ENCODE results near the gene TTLL7.
A peak's percentile ranks its signal among the peaks of the same experiment; 100 is the strongest.

The TTLL7 gene

GRCh38 chr1:83998498-83999315 is at the start of gene TTLL7:
Gene TTLL7 (minus strand): TSS chr1:83999132. CDS start chr1:83952211, 46,921 bp downstream.
- DNase-seq, result peak; percentile 86

- DNase-seq, result no peak
Measured at GRCh38 chr1:84042461-84042860, 43.5 kb upstream of the TTLL7 start.

- DNase-seq, result no peak
Measured at GRCh38 chr1:84037758-84038611, 39.1 kb upstream of the TTLL7 start.

- no peak for DNase-seq
Measured at GRCh38 chr1:84031802-84032327, 32.9 kb upstream of the TTLL7 start.

GRCh38 chr1:84027368-84027767 is 28.4 kb upstream of the TTLL7 start:
- no peak for DNase-seq

GRCh38 chr1:84025966-84026365 is 27.0 kb upstream of the TTLL7 start:
- DNase-seq, result no peak

GRCh38 chr1:84021822-84022221 is 22.9 kb upstream of the TTLL7 start:
- no peak for DNase-seq

GRCh38 chr1:84020151-84020550 is 21.2 kb upstream of the TTLL7 start:
- DNase-seq, result no peak

GRCh38 chr1:84019217-84019616 is 20.3 kb upstream of the TTLL7 start:
- DNase-seq, result no peak

GRCh38 chr1:84013708-84014107 is 14.8 kb upstream of the TTLL7 start:
- no peak for DNase-seq

GRCh38 chr1:84012018-84012417 is 13.1 kb upstream of the TTLL7 start:
- no peak for DNase-seq

- no peak for DNase-seq
Measured at GRCh38 chr1:84010136-84010535, 11.2 kb upstream of the TTLL7 start.

- no peak for DNase-seq
Measured at GRCh38 chr1:84008631-84009030, 9.7 kb upstream of the TTLL7 start.

- DNase-seq, result no peak
Measured at GRCh38 chr1:84006591-84006990, 7.7 kb upstream of the TTLL7 start.

- no peak for DNase-seq
Measured at GRCh38 chr1:84001501-84001900, 2.6 kb upstream of the TTLL7 start.

- no peak for DNase-seq
Measured at GRCh38 chr1:84000954-84001495, 2.1 kb upstream of the TTLL7 start.

GRCh38 chr1:84000196-84000885 is 1.4 kb upstream of the TTLL7 start:
- DNase-seq, result no peak

- DNase-seq, result peak; percentile 84
Measured at GRCh38 chr1:83999316-83999819, 436 bp upstream of the TTLL7 start.

GRCh38 chr1:83998205-83998497 is 781 bp downstream of the TTLL7 start:
- no peak for DNase-seq

GRCh38 chr1:83997631-83998030 is 1.3 kb downstream of the TTLL7 start:
- DNase-seq, result no peak

- no peak for DNase-seq
Measured at GRCh38 chr1:83996621-83997020, 2.3 kb downstream of the TTLL7 start.

GRCh38 chr1:83996191-83996590 is 2.7 kb downstream of the TTLL7 start:
- DNase-seq, result no peak

GRCh38 chr1:83995649-83996048 is 3.3 kb downstream of the TTLL7 start:
- DNase-seq, result no peak
